GM19035 (cell line): Measurements from ENCODE around the gene PTPRT.

Experiments
- ATAC-seq: cut with Tn5 transposase; IDR thresholded peaks from one replicate; pipeline ENCODE4 v1.9.1; 2021; ENCODE audit not compliant: unreplicated experiment

Gene PTPRT

GRCh38 chr20:43028470-43028869 is 161.2 kb downstream of the PTPRT start:
- no peak for ATAC-seq

- no peak for ATAC-seq
Measured at GRCh38 chr20:43023836-43024235, 165.9 kb downstream of the PTPRT start.

GRCh38 chr20:43022568-43022967 is 167.1 kb downstream of the PTPRT start:
- ATAC-seq = no peak

- ATAC-seq = no peak
Measured at GRCh38 chr20:43022081-43022480, 167.6 kb downstream of the PTPRT start.

GRCh38 chr20:43017241-43018030 is 172.3 kb downstream of the PTPRT start:
- no peak for ATAC-seq

GRCh38 chr20:43016257-43016656 is 173.4 kb downstream of the PTPRT start:
- no peak for ATAC-seq

GRCh38 chr20:43015566-43015965 is 174.1 kb downstream of the PTPRT start:
- ATAC-seq = no peak

GRCh38 chr20:43014206-43014605 is 175.5 kb downstream of the PTPRT start:
- ATAC-seq = no peak

GRCh38 chr20:43011491-43011890 is 178.2 kb downstream of the PTPRT start:
- no peak for ATAC-seq

- no peak for ATAC-seq
Measured at GRCh38 chr20:43009532-43009931, 180.2 kb downstream of the PTPRT start.

GRCh38 chr20:43007525-43007924 is 182.2 kb downstream of the PTPRT start:
- no peak for ATAC-seq

GRCh38 chr20:43006651-43007375 is 182.9 kb downstream of the PTPRT start:
- no peak for ATAC-seq

GRCh38 chr20:43003318-43003944 is 186.3 kb downstream of the PTPRT start:
- ATAC-seq = no peak

GRCh38 chr20:42996141-42996540 is 193.6 kb downstream of the PTPRT start:
- no peak for ATAC-seq

- no peak for ATAC-seq
Measured at GRCh38 chr20:42988319-42988718, 201.4 kb downstream of the PTPRT start.

GRCh38 chr20:42987376-42988114 is 202.2 kb downstream of the PTPRT start:
- ATAC-seq = no peak

- no peak for ATAC-seq
Measured at GRCh38 chr20:42986143-42986773, 203.4 kb downstream of the PTPRT start.

GRCh38 chr20:42985628-42986027 is 204.1 kb downstream of the PTPRT start:
- ATAC-seq = no peak

- ATAC-seq = no peak
Measured at GRCh38 chr20:42982218-42982617, 207.5 kb downstream of the PTPRT start.

- ATAC-seq = no peak
Measured at GRCh38 chr20:42981253-42981652, 208.5 kb downstream of the PTPRT start.

- no peak for ATAC-seq
Measured at GRCh38 chr20:42979720-42980119, 210.0 kb downstream of the PTPRT start.
